A673 (cell line): ENCODE data around the gene IFT27.

Experiments
- CTCF ChIP-seq: fragments of 300-800, 200-600 bp; sonication (generic); conservative IDR thresholded peaks from 2 replicates; pipeline ENCODE4 v1.5.1; 2017; ENCODE audit warnings: low read depth, mild to moderate bottlenecking, antibody characterized with exemption, low read length, moderate library complexity, mixed read lengths
- EZH2 ChIP-seq: fragments of 200-600 bp; sonication (generic); IDR thresholded peaks from 2 replicates; pipeline ENCODE4 v1.6.1; 2017; ENCODE audit warnings: borderline replicate concordance, low read depth, mild to moderate bottlenecking, mixed read lengths, antibody characterized with exemption, low read length; ENCODE audit not compliant: poor library complexity, severe bottlenecking

- TF ChIP-seq CTCF = no peak
- no peak for TF ChIP-seq EZH2
These were observed 9.9 kb downstream of the IFT27 start for GRCh38 chr22:36765943-36766450.
